C4-2B (cell line): ENCODE results near the gene ASB16.

Source experiments
- H3K27ac ChIP-seq: fragments of 450-650 bp; 2 replicates; pipeline ENCODE4 v1.5.1; 2017
- ZFX ChIP-seq: fragments of 450-650 bp; IDR thresholded peaks from 2 replicates; pipeline ENCODE4 v1.6.1; 2017
- TF ChIP-seq, protein P1 (sequence below): fragments of 450-650 bp; conservative IDR thresholded peaks from 2 replicates; pipeline ENCODE4 v1.5.1; 2017; ENCODE audit warnings: mild to moderate bottlenecking

Gene ASB16

GRCh38 chr17:44214896-44215295 is 44.4 kb downstream of the ASB16 start:
- H3K27ac ChIP-seq, result no peak overlapping the region
- TF ChIP-seq, protein P1, sequence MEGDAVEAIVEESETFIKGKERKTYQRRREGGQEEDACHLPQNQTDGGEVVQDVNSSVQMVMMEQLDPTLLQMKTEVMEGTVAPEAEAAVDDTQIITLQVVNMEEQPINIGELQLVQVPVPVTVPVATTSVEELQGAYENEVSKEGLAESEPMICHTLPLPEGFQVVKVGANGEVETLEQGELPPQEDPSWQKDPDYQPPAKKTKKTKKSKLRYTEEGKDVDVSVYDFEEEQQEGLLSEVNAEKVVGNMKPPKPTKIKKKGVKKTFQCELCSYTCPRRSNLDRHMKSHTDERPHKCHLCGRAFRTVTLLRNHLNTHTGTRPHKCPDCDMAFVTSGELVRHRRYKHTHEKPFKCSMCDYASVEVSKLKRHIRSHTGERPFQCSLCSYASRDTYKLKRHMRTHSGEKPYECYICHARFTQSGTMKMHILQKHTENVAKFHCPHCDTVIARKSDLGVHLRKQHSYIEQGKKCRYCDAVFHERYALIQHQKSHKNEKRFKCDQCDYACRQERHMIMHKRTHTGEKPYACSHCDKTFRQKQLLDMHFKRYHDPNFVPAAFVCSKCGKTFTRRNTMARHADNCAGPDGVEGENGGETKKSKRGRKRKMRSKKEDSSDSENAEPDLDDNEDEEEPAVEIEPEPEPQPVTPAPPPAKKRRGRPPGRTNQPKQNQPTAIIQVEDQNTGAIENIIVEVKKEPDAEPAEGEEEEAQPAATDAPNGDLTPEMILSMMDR, result no peak
- no peak for TF ChIP-seq ZFX

- TF ChIP-seq, protein P1, result no peak
- TF ChIP-seq ZFX, result no peak
- no peak overlapping the region for H3K27ac ChIP-seq
Observed at GRCh38 chr17:44216173-44216572, 45.7 kb downstream of the ASB16 start.

DNA sequence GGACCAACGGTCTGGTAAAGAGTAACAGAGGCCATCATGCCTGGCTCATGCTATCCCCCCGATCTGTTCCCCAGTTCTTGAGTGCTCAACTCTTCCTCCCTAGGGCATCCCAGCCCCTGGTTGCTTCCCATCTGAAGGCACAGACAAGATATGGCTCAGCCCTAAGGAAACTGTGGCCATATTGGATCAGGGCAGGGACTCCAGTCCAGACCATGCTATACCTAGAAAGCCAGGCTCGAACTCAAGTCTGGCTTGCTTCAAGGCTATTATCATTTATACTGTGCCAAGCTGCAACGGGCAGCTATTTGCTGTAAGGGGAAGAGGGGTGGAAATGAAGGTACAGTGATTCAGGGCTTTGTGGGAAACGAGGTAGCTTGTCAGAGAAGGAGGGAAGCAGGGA is 46.2 kb downstream of the ASB16 start:
- TF ChIP-seq, protein P1, result no peak
- TF ChIP-seq ZFX, result no peak
- H3K27ac ChIP-seq, result no peak overlapping the region; the same call in 1 of the 2 replicates

DNA sequence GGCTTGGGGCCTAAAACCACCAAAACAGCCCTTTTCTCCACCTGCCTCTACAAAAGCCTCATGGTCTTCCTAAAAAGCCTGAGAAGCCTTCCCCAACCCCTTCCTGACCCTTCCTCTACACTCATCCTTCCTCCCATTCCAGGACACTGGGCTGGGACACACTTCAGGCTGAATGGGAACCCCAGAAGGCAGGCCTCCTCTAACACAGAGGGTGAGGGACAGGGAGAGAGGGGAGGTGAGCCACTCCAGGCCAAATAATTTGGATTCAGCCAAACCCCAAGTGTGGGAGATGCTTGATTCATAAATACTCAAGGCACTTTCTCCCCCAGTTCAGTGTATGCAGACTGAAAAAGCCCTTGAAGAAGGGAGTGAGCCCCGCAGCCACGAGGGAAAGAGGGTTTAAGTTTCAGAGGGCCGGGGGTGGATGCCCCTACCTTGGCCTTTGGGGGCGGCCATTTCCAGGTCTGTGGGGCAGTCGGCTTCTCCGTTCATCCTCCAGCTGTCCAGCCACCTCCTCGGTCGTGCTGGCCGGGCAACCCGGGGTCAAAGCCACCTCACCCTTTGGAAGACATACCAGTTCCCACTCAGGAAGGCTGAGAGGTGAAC is 47.3 kb downstream of the ASB16 start:
- peak overlapping the region; percentile 96 for H3K27ac ChIP-seq
- no peak for TF ChIP-seq ZFX
- TF ChIP-seq, protein P1, result no peak

DNA sequence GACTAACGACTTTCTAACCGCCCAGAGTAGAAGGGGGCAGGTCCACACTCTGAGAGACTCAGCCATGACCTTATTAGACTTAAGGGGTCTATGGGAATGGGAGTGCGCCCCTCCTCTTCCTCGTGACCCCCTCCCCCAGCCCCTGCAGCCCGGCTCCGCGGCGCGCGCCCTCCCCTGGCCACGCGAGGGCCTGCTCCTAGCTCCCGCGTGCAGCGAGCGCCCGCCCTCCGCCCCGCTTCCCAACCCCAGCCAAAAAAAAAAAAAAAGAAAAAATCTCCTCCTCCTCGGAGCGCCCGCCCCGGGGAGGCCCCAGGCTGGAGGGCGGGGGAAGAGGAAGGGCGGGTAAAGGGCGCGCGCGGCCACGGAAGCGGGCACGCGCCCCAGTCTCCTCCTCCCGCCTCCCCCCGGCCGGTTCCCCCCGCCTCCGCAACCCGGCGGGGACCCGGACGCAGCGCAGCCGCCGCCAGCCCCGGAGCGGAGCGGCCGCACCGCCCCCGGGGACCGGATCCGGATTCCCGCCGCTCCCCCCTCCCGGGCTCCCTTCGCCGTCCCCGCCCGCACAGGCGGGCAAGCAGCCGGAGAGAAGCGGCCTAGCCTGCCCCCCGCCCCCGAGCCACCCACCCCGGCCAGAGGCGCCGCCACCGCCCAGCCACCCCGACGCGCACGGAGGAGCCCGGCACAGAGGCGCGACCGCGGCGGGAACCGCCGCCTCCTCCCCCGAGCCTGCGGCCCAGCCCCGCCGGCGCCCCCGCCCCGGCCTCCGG is 48.0 kb downstream of the ASB16 start:
- TF ChIP-seq, protein P1, result peak; percentile 72
- TF ChIP-seq ZFX, result no peak
- H3K27ac ChIP-seq, result peak overlapping the region; percentile 96

- peak overlapping the region; percentile 96 for H3K27ac ChIP-seq
- TF ChIP-seq ZFX, result peak; percentile 51
- TF ChIP-seq, protein P1, result peak; percentile 12; the same call in 1 of the 2 replicates
Observed at GRCh38 chr17:44219108-44219615, 48.7 kb downstream of the ASB16 start.

DNA sequence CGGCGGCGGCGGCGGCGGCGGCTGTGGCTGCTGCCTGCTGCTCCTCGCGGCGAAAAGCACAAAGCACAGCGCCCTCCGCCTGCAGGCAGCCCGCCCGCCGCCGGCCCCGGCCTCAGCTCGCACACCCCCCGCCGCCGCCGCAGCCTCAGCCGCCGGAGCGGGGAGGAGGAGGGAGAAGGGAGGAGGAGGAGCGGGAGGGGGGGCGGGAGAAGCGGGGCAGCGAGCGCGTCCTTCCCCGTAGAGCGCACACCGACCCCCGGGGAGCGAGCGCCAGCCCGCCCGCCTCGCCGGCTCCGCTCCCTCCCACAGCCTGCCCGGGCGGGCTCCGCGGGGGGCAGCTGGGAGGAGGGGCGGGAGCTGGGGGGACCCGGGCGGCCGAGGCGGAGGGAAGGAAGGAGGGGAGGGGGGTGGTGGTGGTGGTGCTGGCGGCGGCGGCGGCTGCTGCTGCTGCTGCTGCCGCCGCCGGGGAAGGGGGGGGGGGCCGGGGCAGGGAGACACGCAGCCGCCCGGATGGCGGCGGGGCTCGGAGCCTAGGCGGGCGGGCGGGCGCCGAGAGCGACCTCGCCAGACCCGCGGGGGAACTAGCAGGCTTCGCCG is 49.2 kb downstream of the ASB16 start, which contains the start of gene UBTF:
Gene UBTF, minus strand, starts transcription at position 60 of the 597 bp plus-strand sequence. CDS start 1,446 bp downstream, outside the sequence.
- TF ChIP-seq ZFX, result no peak; the same call in 1 of the 2 replicates
- TF ChIP-seq, protein P1, result no peak
- H3K27ac ChIP-seq, result peak within 1 kb of the TSS; percentile 96
